Stimulated activated CD8-positive, alpha-beta memory T cell treated with anti-CD3 and anti-CD28 coated beads, Interleukin-15, amount 100 ng/mL, for 24 hours (primary cell): ENCODE measurements around the gene TUB.

ENCODE experiments used
- DNase-seq: peaks from one replicate; pipeline ENCODE4 v3.0.0-alpha.2; 2020; ENCODE audit warnings: low read depth

The TUB gene

GRCh38 chr11:8108421-8108820, 27.4 kb downstream of the TUB start:
- no peak for DNase-seq

- no peak for DNase-seq
Observed at GRCh38 chr11:8109675-8110074, 28.7 kb downstream of the TUB start.

- no peak for DNase-seq
Observed at GRCh38 chr11:8110396-8110795, 29.4 kb downstream of the TUB start.

GRCh38 chr11:8111636-8112035, 30.6 kb downstream of the TUB start:
- no peak for DNase-seq

GRCh38 chr11:8122173-8122764, 41.3 kb downstream of the TUB start:
- no peak for DNase-seq

GRCh38 chr11:8126649-8127289, 45.8 kb downstream of the TUB start:
- DNase-seq, result no peak

- DNase-seq, result no peak
Observed at GRCh38 chr11:8127447-8127846, 46.4 kb downstream of the TUB start.

- no peak for DNase-seq
Observed at GRCh38 chr11:8138526-8138925, 57.5 kb downstream of the TUB start.

- DNase-seq, result no peak
Observed at GRCh38 chr11:8149726-8150125, 68.7 kb downstream of the TUB start.
